ENCODE results near the gene BCAS3.

BCAS3 gene

DNA sequence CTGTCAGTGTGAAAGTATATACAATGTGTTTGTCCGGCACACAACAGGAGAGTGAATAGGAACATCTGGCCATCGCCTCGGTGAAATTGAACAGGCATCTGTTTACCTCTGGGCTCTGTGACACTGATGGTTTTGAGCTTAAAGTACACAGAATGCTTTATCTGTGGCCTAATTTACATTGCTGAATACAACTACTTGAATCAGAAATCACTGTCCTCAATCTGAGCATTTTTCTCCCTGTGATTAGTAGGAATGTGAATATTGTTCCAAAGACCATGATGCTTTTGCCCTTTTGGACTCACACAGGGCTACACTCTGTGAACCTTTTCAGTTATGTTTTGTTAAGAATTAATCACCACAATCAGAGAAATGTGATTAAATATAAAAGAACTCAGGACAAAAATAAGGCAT lies 399.0 kb downstream of the BCAS3 start:
- no peak for DNase-seq

DNA sequence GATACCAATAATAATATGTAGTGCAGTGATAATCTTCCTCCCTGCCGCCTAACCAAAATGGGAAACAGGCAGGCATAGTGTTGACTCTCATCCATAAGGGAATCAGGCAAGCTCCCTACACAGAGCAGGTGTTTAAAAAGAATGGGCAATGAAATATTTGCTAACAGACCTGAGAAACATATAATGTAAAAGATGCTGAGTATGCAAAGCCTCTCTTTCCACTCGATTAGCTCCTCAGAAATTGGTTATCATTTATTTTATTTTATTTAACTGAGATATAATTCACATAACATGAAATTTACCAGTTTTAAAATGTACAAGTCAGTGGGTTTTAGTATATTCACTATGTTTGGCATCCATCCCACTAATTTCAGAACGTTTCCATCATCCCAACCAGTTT lies 404.3 kb downstream of the BCAS3 start:
- DNase-seq: no peak

DNA sequence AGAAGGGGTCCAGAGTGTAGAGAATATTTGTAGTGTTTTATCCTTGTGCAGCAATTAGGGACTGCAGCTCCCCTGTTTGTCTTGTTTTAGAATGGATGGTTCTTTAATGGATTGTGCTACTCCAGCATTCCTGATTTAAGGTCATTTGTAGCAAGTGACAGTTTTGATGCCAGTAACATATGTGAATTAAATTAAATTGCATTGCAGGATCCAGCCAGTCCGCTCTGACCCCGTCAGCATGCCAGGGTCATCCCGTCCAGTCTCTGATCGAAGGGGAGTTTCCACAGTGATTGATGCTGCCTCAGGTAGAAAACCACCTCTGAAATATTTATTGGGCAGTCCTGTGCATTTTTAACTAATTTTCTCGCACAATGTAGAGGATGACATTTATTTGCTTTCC lies 406.6 kb downstream of the BCAS3 start:
- DNase-seq: no peak

DNA sequence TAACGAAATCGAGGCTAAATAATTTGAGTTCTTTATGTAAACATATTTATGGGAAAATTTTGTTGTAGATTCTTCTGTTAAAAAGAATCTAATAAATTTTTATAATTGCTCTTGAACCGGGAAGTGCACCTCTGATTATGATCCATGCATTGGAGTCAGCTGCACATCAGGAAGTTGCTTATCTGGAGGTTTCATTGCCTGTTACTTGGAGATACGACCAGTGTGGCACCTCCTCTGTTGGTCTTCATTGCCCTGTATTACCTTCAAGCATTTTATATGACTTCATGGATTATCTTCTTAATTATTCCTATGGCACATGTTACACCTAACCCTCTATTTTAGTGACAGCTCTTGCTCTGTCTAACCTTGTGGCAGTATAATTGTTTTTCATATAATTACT lies 409.4 kb downstream of the BCAS3 start:
- DNase-seq: no peak

DNA sequence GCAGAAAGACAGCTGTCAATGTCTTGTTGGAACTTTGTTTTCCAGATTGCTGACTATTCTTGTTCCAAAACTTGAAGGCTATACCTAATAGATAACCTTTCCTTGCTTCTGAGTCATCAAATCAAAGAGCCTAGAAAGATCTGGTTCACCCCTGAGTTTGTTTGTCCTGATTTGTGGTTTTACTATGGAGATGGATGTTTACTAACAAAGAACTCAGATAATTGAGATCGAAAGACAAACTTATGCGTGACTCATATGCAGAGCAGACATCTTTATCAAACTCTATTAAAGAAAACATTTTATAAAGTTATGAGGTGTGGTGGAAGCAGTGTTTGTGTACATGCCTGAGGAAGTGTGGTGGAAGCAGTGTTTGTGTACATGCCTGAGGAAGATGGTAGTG lies 410.9 kb downstream of the BCAS3 start:
- no peak for DNase-seq

DNA sequence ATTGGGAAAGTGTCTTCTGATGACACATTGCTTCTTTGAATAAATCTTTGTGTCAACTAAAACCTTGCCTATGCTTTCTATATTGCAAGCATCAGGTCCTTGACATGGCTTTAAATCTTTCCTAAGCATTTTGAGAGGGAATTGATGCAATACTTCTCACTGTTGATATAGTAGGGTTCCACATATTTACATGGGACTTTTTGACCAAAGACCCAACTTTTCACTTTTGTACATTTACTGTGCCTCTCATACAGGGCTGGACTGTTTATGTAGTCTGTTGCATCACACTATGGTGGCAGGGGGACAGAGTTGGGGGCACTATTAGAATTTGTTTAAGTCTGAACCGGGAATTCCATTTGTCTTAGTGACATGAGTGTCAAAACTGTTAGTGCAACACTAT lies 413.4 kb downstream of the BCAS3 start:
- no peak for DNase-seq

DNA sequence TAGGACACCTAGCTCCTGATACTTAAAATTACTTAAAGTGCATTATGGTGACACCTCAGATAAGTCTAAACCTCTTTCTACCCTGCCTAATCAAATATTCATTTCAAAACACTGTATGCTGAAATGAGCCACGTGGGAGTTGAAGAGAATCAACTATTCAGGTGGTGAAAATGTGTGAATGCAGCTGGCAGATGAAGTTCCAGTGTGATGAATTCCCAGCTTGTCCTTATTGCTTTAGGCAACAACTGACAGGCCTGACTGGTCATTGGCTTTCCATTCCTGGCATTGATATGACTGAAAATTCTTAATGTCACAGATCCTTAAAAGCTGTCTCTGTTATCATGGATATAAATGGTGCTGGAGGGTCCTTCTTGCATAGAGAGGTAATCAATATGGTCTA lies 420.1 kb downstream of the BCAS3 start:
- no peak for DNase-seq

DNA sequence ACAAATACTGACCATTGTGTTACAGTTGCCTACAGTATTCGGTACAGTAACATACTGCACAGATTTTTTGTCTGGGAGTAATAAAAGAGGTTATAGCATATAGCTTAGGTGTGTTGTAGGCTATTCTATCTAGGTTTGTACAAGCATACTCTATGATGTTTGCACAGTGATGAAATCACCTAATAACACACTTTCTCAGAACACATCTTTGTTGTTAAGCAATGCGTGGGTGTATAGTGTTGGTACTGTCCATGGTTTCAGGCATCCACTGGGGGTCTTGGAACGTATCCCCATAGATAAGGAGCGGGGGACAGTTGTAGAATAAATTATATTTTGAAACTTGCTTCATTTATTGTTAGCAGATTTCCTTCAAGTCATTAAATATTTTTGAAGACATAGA lies 428.7 kb downstream of the BCAS3 start:
- DNase-seq: no peak

DNA sequence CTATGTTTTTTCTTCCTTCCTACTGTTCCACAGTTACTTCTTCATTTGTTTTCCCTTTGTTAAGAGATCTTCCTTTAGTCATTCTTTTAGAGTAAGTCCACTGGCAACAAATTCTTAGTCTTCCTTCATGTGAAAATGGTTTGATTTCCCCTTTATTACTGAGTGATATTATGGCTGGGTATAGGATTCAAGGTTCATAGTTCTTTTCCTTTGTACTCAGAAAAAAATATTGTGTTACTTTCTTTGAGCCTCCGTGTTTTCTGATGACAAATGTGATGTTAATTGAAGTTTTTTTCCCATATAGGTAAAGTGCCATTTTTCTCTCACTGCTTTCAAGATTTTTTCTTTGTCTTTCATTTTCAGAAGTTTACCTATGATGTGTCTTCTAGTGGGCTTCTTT lies 438.9 kb downstream of the BCAS3 start:
- no peak for DNase-seq

DNA sequence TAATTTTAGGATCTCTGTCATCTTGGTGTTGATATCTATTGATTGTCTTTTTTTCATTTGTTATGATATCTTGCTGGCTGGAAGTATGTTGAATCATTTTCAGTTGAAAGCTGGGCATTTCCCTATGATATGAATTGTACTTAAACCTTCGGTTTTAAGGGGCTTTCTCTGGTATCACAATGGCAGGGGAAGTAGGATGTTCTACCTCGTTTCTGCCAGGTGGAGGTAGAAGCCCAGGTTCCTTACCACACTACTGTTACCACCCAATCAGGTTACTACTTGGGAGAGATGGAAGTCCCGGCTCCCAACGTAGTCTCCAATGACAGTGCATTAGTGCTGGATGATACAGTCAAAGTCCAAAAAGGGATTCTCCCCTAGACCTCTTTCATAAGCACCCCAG lies 440.3 kb downstream of the BCAS3 start:
- no peak for DNase-seq

DNA sequence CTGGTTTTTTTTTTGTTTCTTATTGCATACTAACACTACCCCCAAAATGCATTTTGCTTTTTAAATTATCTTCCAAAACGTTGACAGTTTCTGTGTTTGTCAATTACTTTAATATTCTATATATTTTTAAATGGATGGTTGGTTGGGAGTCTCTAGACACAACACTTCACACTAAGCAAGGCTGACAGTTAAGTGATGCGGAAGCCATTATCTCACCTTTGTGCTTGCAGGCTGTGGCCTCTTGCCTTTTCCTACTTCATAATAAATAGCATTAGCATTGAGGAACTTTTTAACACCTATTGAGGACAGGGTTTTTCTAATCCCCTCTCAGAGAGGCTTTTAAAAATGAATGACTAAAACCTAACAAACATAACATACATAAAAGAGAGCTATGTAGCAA lies 441.2 kb downstream of the BCAS3 start:
- no peak for DNase-seq

DNA sequence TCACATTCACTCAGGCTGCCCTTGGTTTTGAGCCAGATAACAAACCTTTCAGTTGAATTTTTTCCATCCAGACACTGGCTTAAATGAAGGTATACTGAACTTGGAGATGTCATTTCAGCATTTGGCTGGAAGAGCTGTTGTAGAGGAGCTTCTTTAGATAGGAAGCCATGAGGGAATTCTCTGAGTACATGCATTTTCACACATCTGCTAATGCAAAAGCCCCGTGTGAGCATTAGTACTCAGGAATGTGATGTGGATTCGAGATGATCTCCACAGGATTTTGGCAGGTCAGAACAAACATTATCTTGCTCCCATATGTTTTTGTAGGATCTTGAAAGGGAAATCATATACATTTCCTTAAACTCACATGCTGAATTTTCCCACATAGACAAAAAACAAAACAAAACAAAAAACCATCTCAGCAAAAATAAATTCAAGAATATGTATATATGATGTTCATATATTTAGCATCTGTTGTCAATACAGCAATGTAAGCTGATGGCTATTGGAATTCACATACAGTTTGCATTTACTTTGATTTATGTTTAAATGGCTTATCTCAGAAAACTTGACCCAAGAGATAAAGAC lies 444.8 kb downstream of the BCAS3 start:
- no peak for DNase-seq

DNA sequence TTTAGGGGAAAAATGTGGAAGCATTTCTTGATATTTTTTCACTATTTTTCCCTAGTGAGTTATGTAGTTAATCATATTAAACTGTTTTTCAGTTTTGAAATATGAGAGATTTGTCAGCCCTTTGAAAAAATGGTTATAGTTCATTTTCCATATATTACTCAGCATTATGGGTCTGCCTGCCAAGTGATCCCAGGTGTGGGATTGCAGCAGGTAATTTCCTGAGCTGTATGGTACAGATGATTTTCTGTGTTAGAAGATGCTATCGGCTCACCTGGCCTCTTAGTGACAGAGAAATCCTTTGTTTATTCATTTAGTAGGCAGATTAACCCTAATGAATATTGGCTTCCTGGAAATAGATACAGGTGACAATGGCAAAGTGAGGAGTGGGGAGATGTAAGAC lies 446.9 kb downstream of the BCAS3 start:
- no peak for DNase-seq

DNA sequence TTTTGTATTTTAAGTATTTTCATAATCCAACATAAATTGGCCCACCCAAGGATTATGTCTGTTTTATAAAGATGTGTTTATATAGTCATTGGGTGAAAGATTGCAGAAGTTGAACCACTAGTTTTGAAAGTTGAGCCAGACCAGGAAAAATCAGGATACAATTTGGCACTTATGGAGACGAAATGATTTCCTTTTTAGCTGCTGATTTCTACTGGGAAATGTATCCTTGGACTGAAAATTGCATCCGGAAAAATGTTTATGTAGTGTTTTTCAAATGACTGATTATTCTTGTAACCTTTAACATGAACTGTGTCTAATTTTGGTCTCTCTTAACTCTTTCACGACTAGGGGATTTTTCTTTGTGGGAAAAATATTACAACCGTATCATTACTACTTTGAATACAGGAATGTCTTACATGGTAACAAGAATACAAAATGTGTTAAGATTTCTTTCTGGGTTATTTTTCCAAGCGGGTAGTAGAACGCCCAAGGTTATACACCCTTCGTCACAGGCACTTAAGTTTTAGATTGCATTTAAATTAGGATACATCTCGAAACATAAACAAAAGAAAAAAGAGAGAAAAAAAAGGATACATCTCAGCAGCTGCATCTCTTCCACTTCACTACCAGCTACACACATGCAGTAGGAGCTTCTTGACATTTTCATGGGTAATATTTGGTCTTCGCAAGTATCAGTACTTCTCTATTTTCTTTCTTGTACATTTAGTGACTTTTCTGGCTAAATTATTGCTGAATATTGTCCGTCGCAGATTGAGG lies 449.0 kb downstream of the BCAS3 start:
- DNase-seq: no peak

DNA sequence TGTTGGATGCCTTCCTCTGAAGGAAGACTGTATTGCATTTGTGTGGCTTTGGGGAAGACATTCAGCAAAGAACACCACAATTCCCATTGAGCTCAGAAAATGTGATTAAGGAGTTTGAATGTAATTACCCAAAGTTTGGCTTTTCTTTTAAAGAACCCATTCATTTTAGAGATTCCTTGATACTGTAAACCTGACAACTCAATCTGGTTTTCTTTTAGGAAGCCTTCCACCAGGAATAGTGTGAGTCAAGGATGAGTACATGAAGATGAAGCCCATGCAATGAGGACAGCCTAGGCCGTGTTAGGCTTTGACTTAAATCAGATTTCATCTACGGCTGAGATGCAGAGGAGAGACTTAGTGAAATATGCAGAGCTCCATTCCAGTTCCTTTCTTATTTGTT lies 450.3 kb downstream of the BCAS3 start:
- no peak for DNase-seq

DNA sequence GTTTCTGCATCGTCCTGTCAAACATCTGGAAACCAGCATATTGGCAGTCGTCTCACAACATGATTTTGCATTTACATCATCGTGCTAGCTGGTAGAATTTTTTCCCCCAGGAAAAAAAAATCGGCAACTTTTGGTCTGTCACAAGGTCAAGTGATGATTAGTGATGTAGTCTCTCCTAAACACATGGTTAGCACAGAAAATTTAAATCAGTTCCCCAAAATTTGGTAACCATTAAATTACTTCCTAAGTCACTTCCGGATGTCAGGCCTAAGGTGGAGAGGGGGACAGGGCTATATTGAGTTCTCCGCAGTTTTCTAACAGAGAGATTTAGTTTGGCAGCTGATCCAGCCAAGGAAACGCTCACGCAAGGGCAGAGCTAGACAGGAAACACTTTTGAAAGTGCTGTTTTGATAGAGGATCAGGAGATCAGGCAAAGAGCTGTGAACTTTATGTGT lies 451.0 kb downstream of the BCAS3 start:
- DNase-seq: no peak

DNA sequence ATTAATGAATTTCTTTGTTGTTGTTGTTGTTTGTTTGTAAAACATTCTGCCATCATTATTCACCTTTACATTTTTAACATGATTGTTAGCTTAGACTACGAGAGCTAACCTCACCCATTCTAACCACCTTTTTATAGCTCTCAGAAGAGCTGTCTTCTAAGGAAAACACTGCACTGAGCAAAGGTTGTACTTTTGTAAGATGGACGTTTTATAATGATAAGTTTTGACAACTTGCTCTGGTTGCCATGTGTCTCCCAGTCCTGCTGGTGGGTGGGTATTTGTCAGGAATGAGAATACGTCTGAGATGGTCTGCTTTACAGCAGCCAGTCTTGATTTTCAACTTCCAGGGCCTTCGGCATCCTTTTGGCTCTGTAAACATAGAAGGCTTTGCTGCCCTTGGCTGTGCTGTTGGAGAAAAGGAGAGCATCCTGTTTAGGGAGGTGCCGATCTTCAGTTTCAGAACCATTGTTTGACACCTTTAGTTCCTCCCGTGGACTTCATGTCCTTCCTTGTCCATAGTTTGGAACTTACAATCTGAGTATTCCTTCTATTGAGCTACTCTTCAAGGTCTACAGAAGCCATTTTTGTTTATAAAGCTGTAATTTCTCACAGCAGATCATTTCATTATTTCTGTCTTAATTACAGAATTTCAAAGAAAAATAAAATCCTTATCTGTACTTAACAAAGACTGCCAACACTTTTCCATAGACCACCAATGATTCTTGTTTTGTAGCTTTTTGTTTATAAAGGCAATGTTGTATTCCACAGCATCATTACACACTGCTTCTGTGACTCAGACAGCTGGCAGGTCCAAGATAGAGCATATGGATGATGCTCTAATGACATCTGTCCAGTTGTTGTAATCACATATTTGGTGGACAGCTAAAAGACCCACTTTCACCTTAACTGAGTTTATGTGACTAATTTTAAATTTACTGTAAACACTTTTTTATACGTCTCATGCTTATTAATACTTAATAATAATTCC lies 451.9 kb downstream of the BCAS3 start:
- peak; percentile 42 for DNase-seq

DNA sequence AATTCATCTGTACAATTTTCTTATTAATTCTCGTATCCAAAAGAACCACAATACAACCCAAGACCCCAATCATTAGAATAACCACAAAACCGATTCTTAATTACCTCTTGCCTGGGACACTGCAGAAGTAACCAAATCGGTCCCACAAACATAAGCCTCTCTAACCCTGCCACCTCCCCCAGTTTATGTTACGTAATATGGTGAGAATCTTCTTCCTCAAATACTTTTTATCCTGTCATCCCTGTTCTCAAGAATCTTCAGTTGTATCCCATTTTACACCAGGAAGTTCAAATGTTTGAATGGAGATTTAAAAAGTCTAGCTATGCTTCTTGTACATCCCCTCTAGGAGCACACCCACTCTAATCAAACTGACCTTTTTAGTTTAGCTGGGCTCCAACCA lies 452.7 kb downstream of the BCAS3 start:
- DNase-seq: no peak

DNA sequence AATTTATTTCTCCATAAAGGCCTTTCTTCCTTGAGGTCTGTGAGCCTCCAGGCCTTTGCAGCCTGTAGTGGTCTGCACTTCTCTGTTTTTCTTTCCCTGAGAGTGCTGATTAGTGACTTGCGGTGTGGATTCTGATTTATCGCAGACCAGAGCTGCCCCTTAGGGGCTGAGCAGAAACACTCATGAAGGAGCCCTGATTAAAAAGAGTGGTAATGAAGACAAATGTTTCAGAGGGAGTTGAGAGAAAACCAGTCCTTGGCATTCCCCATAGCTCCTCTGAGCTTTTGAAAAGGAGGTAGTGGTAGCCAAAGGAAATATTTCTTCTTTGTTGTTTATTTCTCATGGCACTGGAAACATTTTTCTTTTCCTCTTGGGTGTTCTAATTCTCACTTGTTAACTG lies 453.9 kb downstream of the BCAS3 start:
- no peak for DNase-seq

DNA sequence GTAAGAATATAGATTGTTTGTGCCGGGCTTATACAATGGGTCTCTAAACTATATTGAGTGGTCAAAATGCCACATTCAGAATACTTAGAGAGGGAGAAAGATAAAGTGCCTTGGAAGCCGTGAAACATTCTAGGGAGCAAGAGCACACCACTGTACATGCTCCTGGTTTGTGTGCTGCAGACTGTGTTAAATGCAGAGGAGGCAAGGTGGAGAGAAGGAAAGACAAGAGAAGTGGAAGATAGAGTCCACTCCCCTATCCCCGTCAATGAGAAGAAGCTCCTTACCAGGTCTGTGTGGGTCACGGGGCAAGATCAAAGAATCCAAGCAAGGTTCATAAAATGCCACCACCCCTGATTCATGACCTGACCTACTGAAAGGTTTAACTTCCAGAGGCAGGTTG lies 454.9 kb downstream of the BCAS3 start:
- DNase-seq: no peak

DNA sequence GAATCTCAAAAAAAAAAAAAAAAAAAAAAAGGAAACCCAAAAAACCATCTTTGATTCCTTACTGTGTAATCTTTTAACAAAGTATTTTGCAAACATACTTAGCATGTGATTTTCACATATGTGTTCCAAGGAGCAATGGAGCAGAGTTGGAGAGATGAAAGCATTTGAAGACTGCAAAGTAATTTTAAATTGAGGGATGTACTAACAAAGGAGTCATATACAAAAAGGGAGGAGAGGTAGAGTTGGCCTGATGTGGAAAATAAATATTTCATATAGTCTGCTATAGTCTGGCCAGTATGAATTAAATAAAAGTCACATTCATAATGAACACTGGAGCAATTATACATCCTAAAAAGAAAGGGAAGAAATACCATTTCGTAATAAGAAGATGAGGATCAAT lies 456.2 kb downstream of the BCAS3 start:
- no peak for DNase-seq

DNA sequence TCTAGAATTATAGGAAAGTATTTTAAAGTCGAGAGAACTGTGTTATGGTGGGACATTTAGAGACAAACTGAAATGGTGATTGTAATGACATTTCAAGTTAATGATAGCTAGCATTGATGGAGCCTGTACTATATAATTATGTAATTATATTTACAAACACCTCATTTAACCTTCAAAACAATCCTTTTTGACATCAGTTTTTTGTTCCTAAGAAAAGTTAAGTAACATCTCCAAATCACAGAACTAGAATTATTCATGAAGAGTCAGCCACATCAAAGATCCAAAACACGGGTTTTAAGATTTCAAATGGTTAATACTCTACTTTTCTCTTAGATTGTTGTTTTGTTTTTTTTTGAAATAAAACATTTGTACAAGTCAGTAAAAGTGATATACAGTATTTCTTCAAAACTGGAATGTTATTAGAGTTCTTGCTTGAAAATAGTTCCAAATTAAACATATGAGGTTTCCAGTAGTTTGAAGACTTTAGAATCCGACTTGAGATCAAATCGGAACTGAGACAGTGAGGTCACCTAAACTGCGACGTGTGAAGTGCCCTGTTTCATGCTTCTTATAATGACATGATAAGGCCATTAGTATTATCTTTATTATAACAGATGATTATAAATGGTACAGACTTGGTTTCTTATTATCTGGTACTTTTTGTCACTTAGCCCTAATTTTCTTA lies 457.0 kb downstream of the BCAS3 start:
- DNase-seq: no peak

DNA sequence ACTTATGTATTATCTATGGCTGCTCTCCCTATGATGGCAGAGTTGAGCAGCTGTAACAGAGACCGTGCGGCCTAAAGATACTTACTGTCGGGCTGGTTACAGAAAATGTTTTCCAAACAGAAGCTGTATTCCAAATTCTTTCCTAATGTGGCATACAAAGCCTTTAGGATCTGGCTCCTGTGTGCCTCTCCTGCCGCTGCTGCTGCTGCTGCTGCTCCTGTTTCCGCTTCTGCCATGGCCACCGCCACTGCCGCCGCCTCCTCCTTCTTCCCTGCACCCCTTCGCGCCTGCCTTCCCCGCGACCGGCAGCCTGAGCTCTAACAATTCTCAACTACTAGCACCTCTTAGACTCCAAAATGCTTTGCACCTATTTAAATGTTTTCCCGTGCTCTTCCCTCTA lies 458.1 kb downstream of the BCAS3 start:
- no peak for DNase-seq
